HG03175 (cell line): ENCODE results near the gene KREMEN2.
"Not testable (repeated sequence)": the region's sequence is repeated elsewhere in the genome, so short reads cannot be mapped to it uniquely, and the experiment has no call there.

ENCODE experiments used
- ATAC-seq: cut with Tn5 transposase; IDR thresholded peaks from one replicate; pipeline ENCODE4 v1.9.1; 2021; ENCODE audit warnings: mild to moderate bottlenecking, moderate library complexity; ENCODE audit not compliant: unreplicated experiment

Gene KREMEN2, protein sequence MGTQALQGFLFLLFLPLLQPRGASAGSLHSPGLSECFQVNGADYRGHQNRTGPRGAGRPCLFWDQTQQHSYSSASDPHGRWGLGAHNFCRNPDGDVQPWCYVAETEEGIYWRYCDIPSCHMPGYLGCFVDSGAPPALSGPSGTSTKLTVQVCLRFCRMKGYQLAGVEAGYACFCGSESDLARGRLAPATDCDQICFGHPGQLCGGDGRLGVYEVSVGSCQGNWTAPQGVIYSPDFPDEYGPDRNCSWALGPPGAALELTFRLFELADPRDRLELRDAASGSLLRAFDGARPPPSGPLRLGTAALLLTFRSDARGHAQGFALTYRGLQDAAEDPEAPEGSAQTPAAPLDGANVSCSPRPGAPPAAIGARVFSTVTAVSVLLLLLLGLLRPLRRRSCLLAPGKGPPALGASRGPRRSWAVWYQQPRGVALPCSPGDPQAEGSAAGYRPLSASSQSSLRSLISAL

DNA sequence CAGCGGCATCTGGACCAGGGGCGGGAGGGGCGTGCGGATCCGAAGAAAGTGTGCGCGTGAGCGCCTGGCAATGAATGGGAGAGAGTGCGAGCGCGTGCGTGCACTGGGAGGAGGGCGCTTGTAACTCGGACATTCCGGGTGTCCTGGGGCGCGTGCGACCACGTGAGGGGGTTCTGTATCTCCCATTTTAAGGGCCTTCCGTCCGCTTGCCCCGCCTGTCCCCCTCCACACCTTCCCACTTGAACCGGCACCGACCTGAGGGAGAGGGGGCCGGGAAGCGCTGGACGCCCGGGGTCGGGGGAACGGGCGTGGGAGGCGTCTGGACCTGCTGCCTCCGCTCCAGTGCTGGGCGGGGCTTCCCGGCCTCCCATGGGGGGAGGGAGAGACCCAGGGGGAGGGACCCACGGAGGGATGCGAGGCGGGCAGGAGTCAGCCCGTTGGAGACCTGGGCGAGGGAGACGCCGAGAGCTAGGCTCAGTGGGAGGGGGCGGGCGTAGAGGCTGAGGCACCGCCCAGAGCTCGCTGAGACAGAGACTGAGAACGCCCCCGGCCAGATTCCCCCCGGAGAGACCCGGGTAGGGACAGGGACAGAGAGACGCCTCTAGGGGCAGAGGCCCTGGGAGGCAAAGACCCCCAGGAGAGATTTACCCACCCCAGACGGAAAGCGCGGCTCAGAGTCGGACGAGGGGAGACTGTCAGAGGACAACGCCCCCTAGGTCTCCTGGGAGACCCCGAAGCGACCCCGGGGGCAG is at the start of gene KREMEN2:
KREMEN2 (plus strand) TSS at position 553 of the 752 bp plus-strand sequence. CDS start 246 bp downstream, outside the sequence.
- no peak for ATAC-seq

DNA sequence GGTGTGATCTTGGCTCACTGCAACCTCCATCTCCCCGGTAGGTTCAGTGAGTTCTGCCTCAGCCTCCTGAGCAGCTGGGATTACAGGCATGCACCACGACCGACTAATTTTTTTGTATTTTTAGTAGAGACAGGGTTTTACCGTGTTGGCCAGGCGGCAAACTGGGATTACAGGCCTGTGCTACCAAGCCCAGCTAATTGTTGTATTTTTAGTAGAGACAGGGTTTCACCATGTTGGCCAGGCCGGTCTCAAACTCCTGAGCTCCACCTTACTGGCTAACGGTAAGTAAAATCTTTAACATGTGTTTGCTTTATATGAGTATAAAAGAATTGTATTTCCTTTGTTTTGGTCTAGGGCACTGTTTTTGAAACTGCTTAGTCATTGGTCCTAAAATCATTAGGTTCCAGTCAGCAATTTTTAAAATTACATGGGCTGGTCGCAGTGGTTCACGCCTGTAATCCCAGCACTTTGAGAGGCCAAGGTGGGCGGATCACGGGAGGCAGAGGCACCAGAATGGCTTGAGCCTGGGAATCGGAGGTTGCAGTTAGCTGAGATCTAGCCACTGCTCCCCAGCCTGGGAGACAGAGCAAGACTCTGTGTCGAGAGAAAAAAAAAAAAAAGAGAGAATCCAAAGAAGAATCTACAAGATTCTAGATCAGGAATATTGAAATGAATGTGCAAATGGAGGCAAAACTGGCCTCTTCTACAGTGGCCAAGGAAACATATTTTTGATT is 48.7 kb upstream of the KREMEN2 start:
- no peak for ATAC-seq

DNA sequence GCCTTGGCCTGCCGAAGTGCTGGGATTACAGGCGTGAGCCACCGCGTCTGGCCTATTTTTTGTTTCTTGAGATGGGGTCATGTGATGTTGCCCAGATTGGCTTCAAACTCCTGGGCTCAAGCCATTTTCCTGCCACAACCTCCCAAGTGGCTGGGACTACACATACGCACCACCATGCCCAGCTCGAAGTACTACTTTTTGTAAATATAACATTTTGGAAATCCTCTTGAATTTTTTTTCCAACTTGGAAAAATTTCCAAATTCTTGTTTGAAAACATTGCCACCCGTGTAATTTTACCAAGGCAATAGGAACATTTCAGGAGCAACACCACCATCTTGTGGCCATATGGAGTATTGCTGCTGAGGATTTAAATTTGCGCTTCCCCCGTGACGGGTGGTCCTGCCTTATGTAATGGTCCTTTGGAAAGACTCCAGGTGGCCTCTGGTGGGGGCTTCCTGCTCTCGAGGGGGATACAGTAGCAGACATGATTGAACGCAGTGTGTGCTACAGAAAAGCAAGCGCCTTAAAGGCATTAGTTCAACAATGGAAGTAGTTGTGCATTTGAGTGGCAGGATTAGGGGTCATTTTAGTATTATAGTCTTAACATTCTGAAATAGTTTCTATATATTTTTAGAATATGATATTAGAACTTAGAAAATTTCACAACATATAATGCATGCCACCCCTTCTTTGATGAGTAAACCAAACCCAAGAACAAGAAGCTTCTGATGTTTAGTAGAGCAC is 44.4 kb upstream of the KREMEN2 start:
- no peak for ATAC-seq

DNA sequence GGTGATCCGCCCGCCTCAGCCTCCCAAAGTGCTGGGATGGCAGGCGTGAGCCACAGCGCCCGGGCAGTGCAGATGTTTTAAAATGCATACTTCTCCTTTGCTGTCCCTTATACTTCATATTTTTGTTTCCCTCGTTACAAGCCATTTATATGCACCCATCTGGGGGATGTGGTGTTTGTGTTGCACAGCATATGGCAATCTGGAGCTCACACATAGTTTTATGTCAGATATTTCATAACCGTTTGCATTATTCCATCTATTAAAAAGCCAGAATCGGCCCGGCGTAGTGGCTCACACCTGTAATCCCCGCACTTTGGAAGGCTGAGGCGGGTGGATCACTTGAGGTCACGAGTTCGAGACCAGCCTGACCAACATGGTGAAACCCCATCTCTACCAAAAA is 40.6 kb upstream of the KREMEN2 start:
- ATAC-seq = no peak

DNA sequence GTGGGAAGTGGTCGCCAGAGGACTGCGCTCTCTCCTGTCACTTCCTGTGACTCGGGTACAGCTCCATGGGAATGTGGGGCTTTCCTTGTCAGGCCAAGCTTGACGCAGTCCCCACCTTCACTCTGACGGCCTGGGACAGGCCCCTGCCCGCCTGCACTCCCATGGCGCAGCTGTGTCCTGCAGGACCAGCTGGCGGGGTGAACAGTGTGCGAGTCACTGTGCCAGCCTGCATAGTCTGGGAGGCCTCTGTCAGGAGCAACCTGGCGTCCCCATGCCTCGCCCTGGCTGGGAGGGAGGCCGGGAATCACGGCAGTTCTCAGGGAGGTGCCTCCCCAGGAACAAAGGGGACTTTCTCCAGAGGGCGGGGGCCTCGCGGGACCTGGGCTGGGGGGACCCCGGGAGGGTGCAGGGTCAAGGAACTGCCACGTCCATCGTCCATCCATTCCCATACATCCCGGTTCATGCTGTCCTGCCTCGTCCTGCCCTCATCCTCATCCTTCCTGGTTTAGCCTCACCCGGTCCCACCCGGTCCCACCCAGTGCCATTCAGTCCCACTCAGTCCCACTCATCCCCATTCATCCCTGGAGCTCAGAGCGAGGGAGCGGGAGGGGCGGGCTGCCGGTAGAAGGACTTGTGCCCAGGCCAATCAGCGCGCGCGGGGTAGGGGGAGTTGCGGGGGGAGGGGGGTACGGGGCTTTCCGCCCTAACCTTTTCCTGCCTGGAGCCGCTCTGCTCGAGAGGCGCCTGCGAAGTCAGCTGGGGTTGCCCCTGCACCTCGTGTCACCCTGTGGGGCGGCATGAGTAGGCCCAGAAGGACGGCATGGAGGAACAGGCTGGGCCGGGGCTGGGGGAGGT is 38.9 kb upstream of the KREMEN2 start:
- ATAC-seq = no peak

DNA sequence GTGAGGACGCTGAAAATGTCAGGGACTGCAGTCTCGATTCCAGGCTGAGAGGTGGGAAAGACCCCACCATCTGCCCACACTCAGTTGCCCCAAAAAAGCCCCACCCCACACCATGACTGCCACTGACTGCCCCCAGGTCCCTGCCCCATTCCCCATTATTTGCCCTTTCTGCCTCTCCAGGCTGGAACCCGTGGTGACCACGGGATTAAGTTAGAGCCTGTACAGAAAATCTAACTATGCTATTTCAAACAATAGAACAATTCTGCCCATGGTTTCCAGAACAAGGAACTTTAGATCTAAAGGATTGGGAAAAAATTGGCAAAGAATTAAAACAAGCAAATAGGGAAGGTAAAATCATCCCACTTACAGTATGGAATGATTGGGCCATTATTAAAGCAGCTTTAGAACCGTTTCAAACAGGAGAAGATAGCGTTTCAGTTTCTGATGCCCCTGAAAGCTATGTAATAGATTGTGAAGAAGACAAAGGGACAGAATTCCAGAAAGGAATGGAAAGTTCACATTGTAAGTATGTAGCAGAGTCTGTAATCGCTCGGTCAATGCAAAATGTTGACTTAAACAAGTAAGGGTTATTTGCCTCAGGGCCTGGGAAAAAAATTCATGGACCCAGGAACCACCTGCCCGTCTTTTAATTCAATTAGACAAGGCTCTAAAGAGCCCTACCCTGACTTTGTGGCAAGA is 38.0 kb upstream of the KREMEN2 start:
- ATAC-seq = no peak

DNA sequence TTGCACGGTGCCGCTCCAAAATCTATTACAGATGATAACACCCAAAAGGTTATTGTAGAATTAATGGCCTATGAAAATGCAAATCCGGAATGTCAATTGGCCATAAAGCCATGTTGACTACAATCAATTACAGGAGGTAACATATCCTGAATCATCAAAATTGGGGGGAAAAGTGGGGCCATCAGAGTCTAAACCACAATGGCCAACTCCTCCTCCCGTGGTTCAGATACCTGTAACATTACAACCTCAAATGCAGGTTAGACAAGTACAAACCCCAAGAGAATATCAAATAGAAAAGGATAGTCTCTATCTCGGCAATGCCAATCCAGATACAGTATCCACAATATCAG is 37.5 kb upstream of the KREMEN2 start:
- ATAC-seq = no peak

DNA sequence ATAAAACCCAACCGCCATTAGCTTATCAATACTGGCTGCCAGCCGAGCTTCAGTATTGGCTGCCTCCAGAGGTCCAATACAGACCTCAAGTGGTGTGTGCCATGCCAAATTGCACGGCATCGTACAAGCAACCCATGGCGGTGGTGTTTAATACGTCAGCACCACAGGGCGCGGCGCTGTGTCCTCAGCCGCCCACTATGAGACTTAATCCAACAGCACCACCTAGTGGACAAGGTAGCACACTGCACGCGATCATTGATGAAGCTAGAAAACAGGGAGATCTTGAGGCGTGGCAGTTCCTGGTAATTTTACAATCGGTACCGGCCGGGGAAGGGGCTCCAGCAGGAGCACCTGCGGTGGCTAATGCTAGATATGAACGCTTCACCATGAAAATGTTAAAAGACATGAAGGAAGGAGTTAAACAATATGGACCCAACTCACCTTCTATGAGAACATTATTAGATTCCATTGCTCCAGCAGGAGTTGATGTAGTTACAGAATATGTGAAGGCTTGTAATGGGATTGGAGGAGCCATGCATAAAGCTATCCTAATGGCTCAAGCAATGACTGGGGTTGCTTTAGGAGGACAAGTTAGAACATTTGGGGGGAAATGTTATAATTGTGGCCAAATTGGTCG is 36.9 kb upstream of the KREMEN2 start:
- ATAC-seq = peak; percentile 67

DNA sequence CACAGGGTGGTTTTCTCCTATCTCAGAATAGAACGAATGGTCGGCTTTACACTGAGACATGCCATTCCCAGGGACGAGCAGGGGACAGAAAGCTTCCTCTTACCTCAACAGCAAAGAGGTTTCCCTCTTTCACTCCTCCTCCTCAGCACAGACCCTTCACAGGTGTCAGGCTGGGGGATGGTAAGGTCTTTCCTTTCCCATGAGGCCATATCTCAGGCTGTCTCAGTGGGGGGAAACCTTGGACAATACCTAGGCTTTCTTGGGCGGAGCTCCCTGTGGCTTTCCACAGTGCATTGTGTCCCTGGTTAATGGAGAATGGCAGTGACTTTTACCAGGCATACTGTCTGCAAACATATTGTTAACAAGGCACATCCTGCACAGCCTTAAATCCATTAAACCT is 35.9 kb upstream of the KREMEN2 start:
- not testable (repeated sequence) for ATAC-seq

DNA sequence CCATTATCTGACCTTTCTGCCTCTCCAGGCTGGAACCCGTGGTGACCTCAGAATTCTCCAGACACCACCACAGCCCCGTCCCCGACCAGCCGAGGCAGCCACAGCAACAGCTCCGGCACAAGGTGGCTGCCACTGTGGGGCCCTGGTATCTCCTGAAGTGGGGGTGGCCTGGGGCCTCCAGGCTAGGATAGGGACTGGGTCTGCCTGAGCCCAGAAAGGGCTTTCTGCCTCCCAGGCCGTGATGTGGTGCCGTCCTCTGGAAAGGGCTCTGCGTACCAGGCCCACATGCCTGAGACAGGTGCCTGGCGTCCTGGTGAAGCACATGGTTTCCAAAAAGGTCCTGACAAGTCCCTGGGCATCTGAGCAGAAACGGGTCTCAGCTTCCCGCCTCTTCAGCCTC is 35.3 kb upstream of the KREMEN2 start:
- ATAC-seq = no peak

DNA sequence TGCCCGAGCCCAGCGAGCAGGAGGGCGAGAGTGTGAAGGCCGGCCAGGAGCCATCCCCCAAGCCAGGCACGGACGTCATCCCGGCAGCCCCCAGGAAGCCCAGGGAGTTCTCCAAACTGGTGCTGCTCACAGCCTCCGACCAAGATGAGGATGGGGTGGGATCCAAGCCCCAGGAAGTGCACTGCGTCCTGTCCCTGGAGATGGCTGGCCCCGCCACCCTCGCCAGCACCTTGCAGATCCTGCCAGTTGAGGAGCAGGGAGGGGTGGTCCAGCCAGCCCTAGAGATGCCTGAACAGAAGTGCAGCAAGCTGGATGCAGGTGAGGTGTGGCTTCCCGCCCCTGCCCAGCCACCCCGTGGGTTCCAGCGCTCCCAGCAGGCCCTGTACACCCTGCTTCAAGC is 34.4 kb upstream of the KREMEN2 start:
- ATAC-seq = no peak

DNA sequence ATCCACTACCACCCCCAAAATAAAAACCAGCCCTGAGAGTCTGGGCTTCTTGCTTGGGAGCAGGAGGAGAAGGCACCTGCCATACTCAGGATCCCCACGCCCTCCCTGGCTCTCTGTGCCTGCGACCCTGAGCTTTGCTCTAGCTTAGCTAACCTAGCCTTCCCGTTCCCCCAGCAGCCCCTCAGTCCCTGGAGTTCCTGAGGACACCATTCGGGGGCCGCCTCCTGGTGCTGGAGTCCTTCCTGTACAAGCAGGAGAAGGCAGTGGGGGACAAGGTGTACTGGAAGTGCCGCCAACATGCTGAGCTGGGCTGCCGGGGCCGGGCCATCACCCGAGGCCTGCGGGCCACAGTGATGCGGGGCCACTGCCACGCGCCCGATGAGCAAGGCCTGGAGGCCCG is 33.8 kb upstream of the KREMEN2 start:
- no peak for ATAC-seq

DNA sequence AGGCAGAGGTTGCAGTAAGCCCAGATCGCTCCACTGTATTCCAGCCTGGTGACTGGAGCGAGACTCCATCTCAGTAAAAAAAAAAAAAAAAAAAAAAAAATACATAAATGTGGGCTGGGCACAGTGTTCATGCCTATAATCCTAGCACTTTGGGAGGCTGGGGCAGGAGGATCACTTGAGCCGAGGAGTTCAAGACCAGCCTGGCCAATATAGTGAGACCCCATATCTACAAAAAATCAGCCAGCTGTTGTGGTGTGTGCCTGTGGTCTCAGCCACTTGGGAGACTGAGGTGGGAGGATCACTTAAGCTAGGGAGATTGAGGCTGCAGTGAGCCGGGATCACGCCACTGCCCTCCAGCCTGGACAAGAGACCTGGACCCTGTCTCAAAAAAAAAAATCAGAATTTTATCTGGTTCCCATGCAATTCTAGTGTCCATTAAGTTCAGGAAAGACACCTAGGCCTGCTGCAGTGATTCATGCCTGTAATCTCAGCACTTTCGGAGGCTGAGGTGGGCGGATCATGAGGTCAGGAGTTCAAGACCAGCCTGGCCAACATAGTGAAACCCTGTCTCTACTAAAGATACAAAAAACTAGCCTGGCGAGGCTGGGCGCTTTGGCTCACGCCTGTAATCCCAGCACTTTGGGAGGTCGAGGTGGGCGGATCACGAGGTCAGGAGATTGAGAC is 32.7 kb upstream of the KREMEN2 start:
- ATAC-seq = not testable (repeated sequence)

DNA sequence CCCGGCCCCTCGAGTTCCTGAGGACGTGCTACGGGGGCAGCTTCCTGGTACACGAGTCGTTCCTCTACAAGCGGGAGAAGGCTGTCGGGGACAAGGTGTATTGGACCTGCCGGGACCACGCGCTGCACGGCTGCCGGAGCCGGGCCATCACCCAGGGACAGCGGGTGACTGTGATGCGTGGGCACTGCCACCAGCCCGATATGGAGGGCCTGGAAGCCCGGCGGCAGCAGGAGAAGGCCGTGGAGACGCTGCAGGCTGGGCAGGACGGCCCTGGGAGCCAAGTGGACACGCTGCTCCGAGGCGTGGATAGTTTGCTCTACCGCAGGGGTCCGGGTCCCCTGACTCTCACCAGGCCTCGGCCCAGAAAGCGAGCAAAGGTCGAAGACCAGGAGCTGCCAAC is 30.9 kb upstream of the KREMEN2 start:
- no peak for ATAC-seq

DNA sequence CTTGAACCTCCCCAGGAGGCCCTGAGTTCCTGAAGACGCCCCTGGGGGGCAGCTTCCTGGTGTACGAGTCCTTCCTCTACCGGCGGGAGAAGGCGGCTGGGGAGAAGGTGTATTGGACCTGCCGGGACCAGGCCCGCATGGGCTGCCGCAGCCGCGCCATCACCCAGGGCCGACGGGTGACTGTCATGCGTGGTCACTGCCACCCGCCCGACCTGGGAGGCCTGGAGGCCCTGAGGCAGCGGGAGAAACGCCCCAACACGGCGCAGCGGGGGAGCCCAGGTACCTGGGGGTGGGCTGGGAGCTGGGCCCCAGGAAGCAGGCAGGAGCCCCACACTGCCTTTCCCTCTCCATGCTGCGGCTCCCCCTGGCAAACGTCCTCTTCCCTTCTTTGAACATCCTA is 30.4 kb upstream of the KREMEN2 start:
- ATAC-seq = no peak

DNA sequence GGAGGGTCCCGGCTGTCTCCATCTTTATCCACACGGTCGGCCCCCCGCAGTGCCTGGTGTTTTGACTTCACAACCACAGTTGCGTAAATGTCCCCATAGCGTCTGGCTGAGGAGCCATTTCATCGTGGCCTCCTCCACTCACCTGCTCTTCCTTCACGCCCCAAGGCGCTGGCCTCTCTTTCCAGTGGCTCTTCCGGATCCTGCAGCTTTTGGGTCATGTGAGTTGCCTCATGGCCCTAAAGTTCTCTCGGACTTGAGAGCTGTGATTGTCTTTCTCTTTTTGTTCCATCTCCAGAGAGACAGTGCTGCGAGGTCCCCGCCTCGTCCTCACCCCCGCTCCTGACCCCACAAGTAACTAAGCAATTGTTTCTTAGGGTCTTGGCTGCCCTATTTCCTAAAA is 29.6 kb upstream of the KREMEN2 start:
- ATAC-seq = no peak

DNA sequence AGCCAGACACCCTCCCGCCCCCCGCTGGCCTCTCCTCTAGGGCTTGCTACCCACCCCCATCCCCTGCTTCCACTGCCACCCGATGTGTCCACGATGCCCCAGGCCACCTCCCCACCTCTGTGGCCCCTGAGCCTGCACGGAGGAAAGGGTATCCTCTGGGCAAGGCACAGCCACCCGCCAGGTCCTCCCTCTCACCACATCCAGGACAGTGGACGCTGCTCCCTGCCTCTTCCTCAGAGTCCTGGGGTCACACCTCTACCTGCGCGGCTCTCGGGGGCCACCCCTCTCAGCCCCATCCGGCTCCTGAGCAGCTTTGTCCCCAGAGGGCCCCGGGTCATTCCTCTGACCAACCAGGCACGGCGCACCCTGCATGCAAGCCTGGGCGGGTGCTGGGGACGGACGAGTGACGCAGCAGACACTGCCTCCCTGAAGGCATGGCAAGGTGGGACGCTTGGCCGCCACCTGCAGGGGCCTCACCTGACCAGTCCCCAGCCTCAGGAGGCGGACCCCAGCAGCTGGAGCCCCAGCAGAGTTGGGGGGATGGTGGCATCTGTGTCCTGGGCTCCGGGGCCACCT is 27.6 kb upstream of the KREMEN2 start:
- ATAC-seq = no peak

DNA sequence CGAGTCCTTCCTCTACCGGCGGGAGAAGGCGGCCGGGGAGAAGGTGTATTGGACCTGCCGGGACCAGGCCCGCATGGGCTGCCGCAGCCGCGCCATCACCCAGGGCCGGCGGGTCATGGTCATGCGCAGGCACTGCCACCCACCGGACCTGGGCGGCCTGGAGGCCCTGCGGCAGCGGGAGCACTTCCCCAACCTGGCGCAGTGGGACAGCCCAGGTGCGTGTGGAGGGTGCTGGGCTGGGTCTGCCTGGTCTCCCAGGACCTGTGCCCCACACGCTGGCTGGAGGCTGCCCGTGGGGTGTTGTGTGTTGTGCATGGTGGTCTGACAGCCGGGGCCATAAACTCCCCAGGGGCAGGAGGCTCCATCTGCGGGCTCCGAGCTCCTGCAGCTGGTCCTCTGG is 26.9 kb upstream of the KREMEN2 start:
- ATAC-seq = no peak
